GM12878 (cell line): ENCODE data around the gene PRKCG.

ENCODE experiments used
- CHD1 ChIP-seq: IDR thresholded peaks from 2 replicates; pipeline ENCODE4 v1.6.1; 2012; ENCODE audit warnings: low read depth, low read length, improper control_type of control experiment
- CHD2 ChIP-seq: IDR thresholded peaks from 2 replicates; pipeline ENCODE4 v1.6.1; 2011; ENCODE audit warnings: low read depth, low read length, improper control_type of control experiment, borderline replicate concordance
- EGR1 ChIP-seq, 2 experiments: IDR thresholded peaks; 1 replicate in 1 of 2; 2 replicates in 1 of 2; pipeline ENCODE4 v1.6.1; 2011 to 2012; ENCODE audit warnings: low read depth in 2 of 2, low read length in 2 of 2, borderline replicate concordance in 1 of 2, mild to moderate bottlenecking in 1 of 2, moderate library complexity in 1 of 2
- NFIC ChIP-seq: IDR thresholded peaks from 2 replicates; pipeline ENCODE4 v1.6.1; 2012; ENCODE audit warnings: low read depth, mild to moderate bottlenecking, inconsistent platforms, low read length, moderate library complexity
- TF ChIP-seq, protein P1 (sequence below), 3 experiments: IDR thresholded peaks in 2 of 3; conservative IDR thresholded peaks in 1 of 3; 2 replicates each; pipeline ENCODE4 v1.5.1; 2011; ENCODE audit warnings: low read depth in 3 of 3, low read length in 3 of 3, mild to moderate bottlenecking in 3 of 3, control low read depth in 2 of 3, moderate library complexity in 2 of 3, inconsistent platforms in 1 of 3, mixed read lengths in 1 of 3; ENCODE audit not compliant: control insufficient read depth in 2 of 3, insufficient read depth in 1 of 3; ENCODE audit errors: extremely low read depth in 1 of 3

DNA sequence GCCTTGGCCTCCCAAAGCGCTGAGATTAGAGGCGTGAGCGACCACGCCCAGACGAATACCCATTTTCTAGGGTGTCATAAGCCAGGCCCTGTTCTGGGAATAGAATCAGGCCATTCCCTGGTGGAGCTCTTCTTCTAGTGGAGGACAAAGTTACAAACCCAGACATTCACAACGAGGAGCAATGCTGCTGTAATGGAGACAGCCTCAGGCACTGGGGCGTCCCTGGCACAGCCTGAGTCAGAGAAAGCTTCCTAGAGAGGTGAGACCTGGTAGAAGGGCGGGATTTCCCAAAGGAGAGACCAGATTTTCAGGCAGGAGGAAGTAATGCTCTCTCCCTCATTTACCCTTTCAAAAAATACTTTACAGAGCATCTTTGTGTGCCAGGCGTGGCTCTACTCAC lies 12.7 kb downstream of the PRKCG start:
- TF ChIP-seq, protein P1, sequence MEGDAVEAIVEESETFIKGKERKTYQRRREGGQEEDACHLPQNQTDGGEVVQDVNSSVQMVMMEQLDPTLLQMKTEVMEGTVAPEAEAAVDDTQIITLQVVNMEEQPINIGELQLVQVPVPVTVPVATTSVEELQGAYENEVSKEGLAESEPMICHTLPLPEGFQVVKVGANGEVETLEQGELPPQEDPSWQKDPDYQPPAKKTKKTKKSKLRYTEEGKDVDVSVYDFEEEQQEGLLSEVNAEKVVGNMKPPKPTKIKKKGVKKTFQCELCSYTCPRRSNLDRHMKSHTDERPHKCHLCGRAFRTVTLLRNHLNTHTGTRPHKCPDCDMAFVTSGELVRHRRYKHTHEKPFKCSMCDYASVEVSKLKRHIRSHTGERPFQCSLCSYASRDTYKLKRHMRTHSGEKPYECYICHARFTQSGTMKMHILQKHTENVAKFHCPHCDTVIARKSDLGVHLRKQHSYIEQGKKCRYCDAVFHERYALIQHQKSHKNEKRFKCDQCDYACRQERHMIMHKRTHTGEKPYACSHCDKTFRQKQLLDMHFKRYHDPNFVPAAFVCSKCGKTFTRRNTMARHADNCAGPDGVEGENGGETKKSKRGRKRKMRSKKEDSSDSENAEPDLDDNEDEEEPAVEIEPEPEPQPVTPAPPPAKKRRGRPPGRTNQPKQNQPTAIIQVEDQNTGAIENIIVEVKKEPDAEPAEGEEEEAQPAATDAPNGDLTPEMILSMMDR (IDR thresholded peaks at IDR 0.05 in 2 of 3, conservative IDR thresholded peaks at IDR 0.05 in 1 of 3; ENCODE audit: control insufficient read depth in 2 of 3, extremely low read depth in 1 of 3, insufficient read depth in 1 of 3, low read depth in 3 of 3, low read length in 3 of 3) = no peak
- TF ChIP-seq CHD2 (no peak), CHD1 (no peak), NFIC (no peak), EGR1 (IDR thresholded peaks at IDR 0.05; ENCODE audit: borderline replicate concordance in 1 of 2, low read depth in 2 of 2, low read length in 2 of 2) (no peak)
